HG02759 (cell line): ENCODE measurements around the gene RBM24.

Source experiments
- ATAC-seq: cut with Tn5 transposase; IDR thresholded peaks from one replicate; pipeline ENCODE4 v1.9.1; 2021; ENCODE audit warnings: mild to moderate bottlenecking, moderate library complexity; ENCODE audit not compliant: unreplicated experiment

Gene RBM24

DNA sequence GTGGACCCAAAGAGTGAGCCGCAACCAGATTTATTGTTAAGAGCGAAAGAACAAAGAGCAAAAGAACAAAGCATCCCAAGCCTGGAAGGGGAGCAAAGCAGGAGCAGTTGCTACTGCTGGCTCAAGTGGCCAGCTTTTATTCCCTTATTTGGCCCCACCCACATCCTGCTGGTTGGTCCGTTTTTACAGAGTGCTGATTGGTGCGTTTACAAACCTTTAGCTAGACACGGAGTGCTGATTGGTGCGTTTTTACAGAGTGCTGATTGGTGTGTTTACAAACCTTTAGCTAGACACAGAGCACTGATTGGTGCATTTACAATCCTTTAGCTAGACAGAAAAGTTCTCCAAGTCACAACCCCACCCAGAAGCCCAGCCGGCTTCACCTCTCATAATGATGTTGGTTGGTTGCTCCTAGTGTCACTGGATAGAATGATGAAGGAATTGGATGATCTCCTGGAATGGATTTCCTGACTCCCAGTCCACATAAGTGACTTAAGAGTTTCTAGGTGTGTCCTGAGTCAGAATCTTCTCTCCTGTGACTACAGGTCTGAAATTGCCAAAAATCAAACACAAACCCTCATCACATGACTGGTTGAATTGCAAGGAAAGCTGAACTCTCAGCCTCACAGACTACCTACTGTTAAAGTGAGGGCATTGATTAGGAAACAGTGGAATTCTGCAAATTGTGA is 60.1 kb downstream of the RBM24 start:
- no peak for ATAC-seq

DNA sequence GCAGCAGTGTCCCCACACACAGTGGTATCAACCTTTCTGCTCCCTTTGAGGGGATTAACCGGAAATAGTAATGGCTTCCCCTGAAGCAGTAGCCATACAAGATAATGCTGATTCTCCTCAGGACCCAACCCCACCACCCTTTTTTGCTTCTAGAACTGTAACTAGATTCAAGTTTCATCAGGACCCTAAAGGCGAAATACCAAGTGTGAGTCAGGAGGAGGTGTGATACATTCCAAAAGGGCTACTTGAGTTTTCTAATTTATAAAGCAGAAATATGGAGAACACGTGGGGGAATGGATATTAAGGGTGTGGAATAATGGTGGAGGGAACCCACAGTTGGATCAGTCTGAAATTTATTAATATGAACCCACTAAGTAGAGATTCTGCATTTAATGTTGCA is 60.7 kb downstream of the RBM24 start:
- ATAC-seq = no peak

DNA sequence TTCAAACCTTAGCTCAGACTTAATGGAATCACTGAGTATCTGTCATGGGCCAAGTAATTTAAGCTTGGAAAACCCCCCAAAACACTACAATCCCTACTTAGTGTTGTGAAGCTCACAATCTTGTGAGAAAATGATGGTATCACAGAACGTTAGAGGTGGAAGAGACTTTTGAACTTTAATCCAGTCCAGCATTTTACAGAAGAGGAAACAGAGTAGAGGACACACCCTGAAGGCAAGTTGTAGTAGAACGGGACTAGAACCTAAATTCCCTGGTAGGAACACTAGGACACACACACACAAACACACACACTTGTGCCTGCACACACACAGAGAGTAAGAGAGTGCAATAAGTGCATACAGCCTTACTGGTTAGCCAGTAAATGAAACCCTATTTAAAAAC is 62.1 kb downstream of the RBM24 start:
- ATAC-seq = no peak
